ENCODE results near the gene CT83.

CT83 gene

GRCh38 chrX:116462822-116463221 lies at the start of gene CT83:
CT83 (minus strand) TSS chrX:116462976; CDS start chrX:116462856, 120 bp downstream.
- no peak for ATAC-seq
- no peak for TF ChIP-seq SNAI2 (CRISPR knock-in tag; IDR thresholded peaks at IDR 0.05)
- TF ChIP-seq CSDC2 (CRISPR knock-in tag; IDR thresholded peaks at IDR 0.05), result no peak
- TF ChIP-seq ZFP3 (CRISPR knock-in tag; IDR thresholded peaks at IDR 0.05), result no peak
- no peak for TF ChIP-seq ARNTL (CRISPR knock-in tag; IDR thresholded peaks at IDR 0.05; ENCODE audit: borderline replicate concordance, low read depth)

- ATAC-seq, result no peak
- no peak for TF ChIP-seq PATZ1 (CRISPR knock-in tag; IDR thresholded peaks at IDR 0.05; ENCODE audit: borderline replicate concordance)
- TF ChIP-seq CSRNP3 (CRISPR knock-in tag; IDR thresholded peaks at IDR 0.05), result no peak
- no peak for TF ChIP-seq ZNF70 (CRISPR knock-in tag; IDR thresholded peaks at IDR 0.05)
- TF ChIP-seq CREB5 (CRISPR knock-in tag; IDR thresholded peaks at IDR 0.05; ENCODE audit: low read depth), result no peak
- no peak for TF ChIP-seq ZNF8 (CRISPR knock-in tag; IDR thresholded peaks at IDR 0.05)
- TF ChIP-seq ISL1 (CRISPR knock-in tag; IDR thresholded peaks at IDR 0.05), result no peak
- TF ChIP-seq ZFP30 (CRISPR knock-in tag; IDR thresholded peaks at IDR 0.05), result no peak
- TF ChIP-seq TSHZ2 (CRISPR knock-in tag; IDR thresholded peaks at IDR 0.05), result no peak
- no peak for TF ChIP-seq TOX (CRISPR knock-in tag; IDR thresholded peaks at IDR 0.05; ENCODE audit: borderline replicate concordance)
- TF ChIP-seq ZNF565 (CRISPR knock-in tag; conservative IDR thresholded peaks at IDR 0.05; ENCODE audit: low read depth), result no peak
- TF ChIP-seq ARNTL (CRISPR knock-in tag; IDR thresholded peaks at IDR 0.05; ENCODE audit: borderline replicate concordance, low read depth), result no peak
- no peak for TF ChIP-seq POU6F1 (CRISPR knock-in tag; IDR thresholded peaks at IDR 0.05; ENCODE audit: borderline replicate concordance, low read depth)
- TF ChIP-seq PPARA (CRISPR knock-in tag; IDR thresholded peaks at IDR 0.05; ENCODE audit: borderline replicate concordance), result no peak
- no peak for TF ChIP-seq ZFP3 (CRISPR knock-in tag; IDR thresholded peaks at IDR 0.05)
- TF ChIP-seq CSDC2 (CRISPR knock-in tag; IDR thresholded peaks at IDR 0.05), result no peak
- TF ChIP-seq OSR1 (CRISPR knock-in tag; IDR thresholded peaks at IDR 0.05), result no peak
- TF ChIP-seq RARB (CRISPR knock-in tag; IDR thresholded peaks at IDR 0.05), result no peak
These were observed 37.0 kb upstream of the CT83 start for GRCh38 chrX:116499780-116500179.

GRCh38 chrX:116493271-116493670 lies 30.5 kb upstream of the CT83 start:
- no peak for TF ChIP-seq GLIS3 (CRISPR knock-in tag; IDR thresholded peaks at IDR 0.05)
- TF ChIP-seq ZFP3 (CRISPR knock-in tag; IDR thresholded peaks at IDR 0.05), result no peak
- TF ChIP-seq PATZ1 (CRISPR knock-in tag; IDR thresholded peaks at IDR 0.05; ENCODE audit: borderline replicate concordance), result no peak
- no peak for TF ChIP-seq PPARA (CRISPR knock-in tag; IDR thresholded peaks at IDR 0.05; ENCODE audit: borderline replicate concordance)
- no peak for TF ChIP-seq BACH2 (CRISPR knock-in tag; IDR thresholded peaks at IDR 0.05; ENCODE audit: borderline replicate concordance)
- no peak for TF ChIP-seq ARNTL (CRISPR knock-in tag; IDR thresholded peaks at IDR 0.05; ENCODE audit: borderline replicate concordance, low read depth)
- TF ChIP-seq RARB (CRISPR knock-in tag; IDR thresholded peaks at IDR 0.05), result no peak
- TF ChIP-seq ISL1 (CRISPR knock-in tag; IDR thresholded peaks at IDR 0.05), result no peak
- no peak for ATAC-seq

Measured in SK-N-SH treated with all-trans-retinoic acid at 6 μM for 48 hours (cell line).